Measurements from ENCODE around the gene MT2A. TPM values are rescaled to one million over a fixed set of nuclear protein-coding genes. Genes with fewer than 3 reads are reported as not detected.

MT2A gene
- total RNA-seq, 4 donors from 2014 or later, result 42.8 to 285 (median 54.6) TPM

DNA sequence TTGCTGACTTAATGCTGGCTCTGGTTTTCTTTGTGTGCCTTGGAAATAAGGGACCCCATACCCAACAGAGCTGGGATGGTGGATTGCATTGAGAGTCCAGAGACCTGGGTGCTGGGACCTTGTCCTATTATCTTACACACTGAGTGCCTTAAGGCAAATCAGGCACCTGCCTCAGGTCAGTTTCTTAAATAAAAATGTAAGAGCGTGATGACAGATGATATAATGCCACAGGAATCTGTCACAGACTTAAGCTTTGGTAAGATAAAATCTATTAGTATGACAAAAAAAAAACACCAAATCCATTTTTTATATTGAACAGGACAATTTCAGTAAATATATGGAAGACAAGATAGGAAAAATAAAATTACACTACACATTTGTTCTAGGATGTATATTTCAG lies 31.7 kb downstream of the MT2A start:
- H3K27me3 ChIP-seq, result peaks cover 4% of the 10 kb centered on the region
- no peaks in the 10 kb centered on the region for H3K36me3 ChIP-seq
- TF ChIP-seq, protein P1, sequence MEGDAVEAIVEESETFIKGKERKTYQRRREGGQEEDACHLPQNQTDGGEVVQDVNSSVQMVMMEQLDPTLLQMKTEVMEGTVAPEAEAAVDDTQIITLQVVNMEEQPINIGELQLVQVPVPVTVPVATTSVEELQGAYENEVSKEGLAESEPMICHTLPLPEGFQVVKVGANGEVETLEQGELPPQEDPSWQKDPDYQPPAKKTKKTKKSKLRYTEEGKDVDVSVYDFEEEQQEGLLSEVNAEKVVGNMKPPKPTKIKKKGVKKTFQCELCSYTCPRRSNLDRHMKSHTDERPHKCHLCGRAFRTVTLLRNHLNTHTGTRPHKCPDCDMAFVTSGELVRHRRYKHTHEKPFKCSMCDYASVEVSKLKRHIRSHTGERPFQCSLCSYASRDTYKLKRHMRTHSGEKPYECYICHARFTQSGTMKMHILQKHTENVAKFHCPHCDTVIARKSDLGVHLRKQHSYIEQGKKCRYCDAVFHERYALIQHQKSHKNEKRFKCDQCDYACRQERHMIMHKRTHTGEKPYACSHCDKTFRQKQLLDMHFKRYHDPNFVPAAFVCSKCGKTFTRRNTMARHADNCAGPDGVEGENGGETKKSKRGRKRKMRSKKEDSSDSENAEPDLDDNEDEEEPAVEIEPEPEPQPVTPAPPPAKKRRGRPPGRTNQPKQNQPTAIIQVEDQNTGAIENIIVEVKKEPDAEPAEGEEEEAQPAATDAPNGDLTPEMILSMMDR (IDR thresholded peaks at IDR 0.05), result no peak
- no peak for TF ChIP-seq POLR2A (IDR thresholded peaks at IDR 0.05)
- H3K27ac ChIP-seq, result no peak overlapping the region
- 92 to 97% methylated on average over 1 of the region's 1 CpG for WGBS, 2 donors
- no peak for DNase-seq
- intact Hi-C loops (cut with DNase I), result no loop called here
- no peak overlapping the region for H3K4me3 ChIP-seq (replicated peaks in 1 of 3)
- H3K9me3 ChIP-seq, result no peaks in the 10 kb centered on the region
- peaks cover 11 to 33% of the 10 kb centered on the region in 2 donors for H3K4me1 ChIP-seq

DNA sequence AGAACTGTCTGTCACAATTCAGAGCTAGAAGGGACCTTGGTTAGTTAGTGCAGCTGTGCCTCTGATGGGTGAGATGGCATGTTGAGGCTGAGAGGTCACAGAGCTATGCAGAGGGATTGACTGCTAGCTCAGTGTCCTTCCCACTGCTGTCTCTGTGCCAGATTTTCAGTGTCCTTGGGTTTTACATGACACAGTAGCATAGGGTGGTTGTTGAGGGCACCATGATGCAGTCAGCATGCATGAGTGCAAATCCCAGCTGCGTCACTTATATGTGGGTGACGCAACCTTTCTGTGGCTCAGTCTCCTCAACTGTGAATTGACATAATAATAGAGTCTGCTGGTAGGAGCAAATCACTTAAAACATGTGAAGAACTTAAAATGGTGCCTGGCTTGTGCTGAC lies 32.8 kb downstream of the MT2A start:
- intact Hi-C loops (cut with DNase I), result no loop called here
- H3K27ac ChIP-seq, result no peak overlapping the region
- no peak for DNase-seq
- H3K4me1 ChIP-seq, result peaks cover 11 to 33% of the 10 kb centered on the region in 2 donors
- TF ChIP-seq, protein P1 (IDR thresholded peaks at IDR 0.05), result no peak
- TF ChIP-seq POLR2A (IDR thresholded peaks at IDR 0.05), result no peak
- H3K4me3 ChIP-seq (replicated peaks in 1 of 3), result no peak overlapping the region
- no peaks in the 10 kb centered on the region for H3K9me3 ChIP-seq
- H3K36me3 ChIP-seq, result no peaks in the 10 kb centered on the region
- H3K27me3 ChIP-seq, result no peaks in the 10 kb centered on the region
- WGBS, 2 donors, result 100% methylated on average over 2 of the region's 2 CpGs

DNA sequence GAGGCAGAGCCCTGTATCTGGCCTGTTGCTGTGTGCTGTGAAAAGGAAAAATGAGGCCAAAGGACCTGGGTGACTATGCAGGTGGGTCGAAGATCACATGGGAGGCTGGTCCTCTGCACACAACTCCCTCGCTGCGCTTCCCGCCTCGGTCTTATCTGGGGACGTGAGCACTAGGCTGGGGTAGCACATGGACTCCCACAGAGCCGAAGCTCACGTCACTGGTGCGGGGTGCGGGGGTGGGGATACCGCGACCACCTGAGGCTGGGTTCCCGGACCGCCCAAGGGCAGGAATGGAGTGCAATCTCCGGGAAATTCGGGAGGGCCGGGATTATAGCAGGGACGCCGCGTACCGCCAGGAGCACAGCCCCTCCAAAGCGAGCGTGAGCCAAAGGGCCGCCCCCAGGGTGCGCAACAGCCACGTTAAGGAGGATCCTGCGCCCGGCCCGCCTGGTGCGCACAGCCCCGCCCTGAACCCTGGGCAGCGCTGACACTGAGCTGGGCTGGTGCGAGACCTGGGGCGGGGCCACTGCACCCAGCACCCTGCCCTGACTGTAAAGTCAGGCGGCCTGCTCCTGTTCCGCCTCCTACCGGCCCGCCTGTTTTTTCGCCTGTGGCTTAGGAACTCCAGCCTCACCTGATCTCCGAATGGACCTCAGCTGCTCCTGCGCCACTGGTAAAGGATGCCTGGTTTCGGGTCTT lies 34.8 kb downstream of the MT2A start:
- H3K27ac ChIP-seq, result peak overlapping the region in 2 of 3 donors; percentile 6 to 66

DNA sequence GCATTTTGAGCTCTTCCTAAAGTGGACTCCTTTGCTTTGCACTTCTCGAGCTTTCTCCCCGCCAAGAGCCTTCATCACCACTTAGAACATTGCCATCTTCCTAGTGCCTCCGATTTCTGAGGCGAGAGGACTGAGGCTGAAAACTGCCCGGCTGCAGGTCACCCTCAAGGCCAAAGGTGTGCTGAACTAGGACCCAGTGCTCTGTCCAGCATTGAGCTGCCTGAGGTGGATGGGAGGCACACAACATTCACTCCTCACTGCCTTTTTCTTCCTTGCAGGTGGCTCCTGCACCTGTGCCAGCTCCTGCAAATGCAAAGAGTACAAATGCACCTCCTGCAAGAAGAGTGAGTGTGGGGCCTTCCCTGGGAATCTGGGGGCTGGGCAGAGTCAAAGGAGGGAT lies 35.4 kb downstream of the MT2A start:
- intact Hi-C loops (cut with DNase I), result no loop called here
- no peak for DNase-seq
- no peaks in the 10 kb centered on the region for H3K9me3 ChIP-seq
- H3K4me1 ChIP-seq, result peaks cover 7 to 20% of the 10 kb centered on the region in 2 donors
- H3K27me3 ChIP-seq, result no peaks in the 10 kb centered on the region
- no peak for TF ChIP-seq POLR2A (IDR thresholded peaks at IDR 0.05)
- TF ChIP-seq, protein P1 (IDR thresholded peaks at IDR 0.05), result no peak
- peak overlapping the region in 1 of 3 donors; percentile 22 for H3K4me3 ChIP-seq (replicated peaks in 1 of 3)
- H3K36me3 ChIP-seq, result no peaks in the 10 kb centered on the region
- 37 to 49% methylated on average over 4 to 5 of the region's 5 CpGs for WGBS, 2 donors
- peak overlapping the region in 2 of 3 donors; percentile 6 to 66 for H3K27ac ChIP-seq

More for the DNA sequence above, 34.8 kb downstream of the MT2A start:
- peak; percentile 90 to 91 for DNase-seq
- intact Hi-C loops (cut with DNase I), result no loop called here
- H3K36me3 ChIP-seq, result no peaks in the 10 kb centered on the region
- no peaks in the 10 kb centered on the region for H3K27me3 ChIP-seq
- 11% methylated on average over 12 to 18 of the region's 42 CpGs for WGBS, 2 donors
- TF ChIP-seq POLR2A (IDR thresholded peaks at IDR 0.05), result peak; percentile 32 to 72
- TF ChIP-seq, protein P1 (IDR thresholded peaks at IDR 0.05), result peak in 5 of 6 experiments; percentile 15 to 67 (median 60)
- H3K4me3 ChIP-seq (replicated peaks in 1 of 3), result peak overlapping the region in 1 of 3 donors; percentile 22
- H3K4me1 ChIP-seq, result peaks cover 11 to 26% of the 10 kb centered on the region in 2 donors
- H3K9me3 ChIP-seq, result no peaks in the 10 kb centered on the region

DNA sequence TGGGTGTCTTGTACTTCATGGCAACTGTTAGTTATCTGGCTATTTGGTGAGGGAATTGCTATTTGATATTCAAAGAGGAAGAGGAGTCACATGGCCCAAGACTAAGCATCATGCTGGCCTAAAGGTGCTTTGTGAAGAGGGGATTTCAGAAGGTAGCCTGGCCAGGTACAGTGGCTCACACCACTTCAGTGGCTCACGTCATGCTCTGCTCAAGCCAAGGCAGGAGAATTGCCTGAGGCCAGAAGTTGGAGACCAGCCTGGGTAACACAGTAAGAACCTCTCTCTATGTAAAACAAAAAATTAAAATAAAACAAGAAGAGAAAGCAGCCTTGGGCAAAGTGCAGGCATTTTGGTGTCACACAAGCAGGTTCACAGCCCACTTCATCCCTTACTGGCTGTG lies 36.9 kb downstream of the MT2A start:
- WGBS, 2 donors, result 95 to 96% methylated on average over 1 of the region's 1 CpG
- intact Hi-C loops (cut with DNase I), result no loop called here

More for the DNA sequence above, 36.9 kb downstream of the MT2A start:
- no peak for DNase-seq
- no peak overlapping the region for H3K4me3 ChIP-seq (replicated peaks in 1 of 3)
- H3K27ac ChIP-seq, result no peak overlapping the region
- no peaks in the 10 kb centered on the region for H3K27me3 ChIP-seq
- H3K36me3 ChIP-seq, result no peaks in the 10 kb centered on the region
- no peaks in the 10 kb centered on the region for H3K9me3 ChIP-seq
- no peak for TF ChIP-seq POLR2A (IDR thresholded peaks at IDR 0.05)
- TF ChIP-seq, protein P1 (IDR thresholded peaks at IDR 0.05), result no peak
- H3K4me1 ChIP-seq, result peaks cover 7 to 17% of the 10 kb centered on the region in 2 donors
